ENCODE results near the gene BORCS5. TPM values are rescaled to one million over a fixed set of nuclear protein-coding genes. Genes with fewer than 3 reads are reported as not detected.

Gene BORCS5
- total and polyA plus RNA-seq, 3 donors from 2014 or later, result 20.3 to 46.3 (median 22.8) TPM

DNA sequence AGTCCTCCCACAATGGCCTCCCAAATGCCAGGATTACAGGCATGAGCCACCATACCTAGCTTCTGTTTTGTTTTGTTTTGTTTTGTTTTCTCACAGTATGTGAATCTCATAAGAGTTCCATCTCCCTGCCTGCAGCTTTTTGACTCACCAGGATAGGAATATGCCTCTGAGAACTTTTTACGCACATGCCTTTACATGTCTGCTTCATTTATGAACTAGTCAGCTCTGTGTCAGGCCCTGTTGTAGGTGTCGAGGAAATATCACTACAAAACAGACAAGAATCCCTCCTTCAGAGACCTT, 89.0 kb downstream of the BORCS5 start:
- Histone ChIP-seq H3K9me3 (no peaks in the 10 kb centered on the region), H3K4me3 (no peak overlapping the region), H3K27me3 (no peaks in the 10 kb centered on the region), H3K4me1 (peaks cover 20% of the 10 kb centered on the region), H3K27ac (no peak overlapping the region), H3K36me3 (ENCODE audit: low read depth, missing control alignments) (no peaks in the 10 kb centered on the region)
- intact Hi-C loops (cut with DNase I; ENCODE audit: low total_unique reads), result no loop called here
- WGBS, 2 donors, result 89 to 99% methylated on average over 2 of the region's 2 CpGs
- no peak for DNase-seq
- TF ChIP-seq POLR2A (IDR thresholded peaks at IDR 0.05), result no peak

DNA sequence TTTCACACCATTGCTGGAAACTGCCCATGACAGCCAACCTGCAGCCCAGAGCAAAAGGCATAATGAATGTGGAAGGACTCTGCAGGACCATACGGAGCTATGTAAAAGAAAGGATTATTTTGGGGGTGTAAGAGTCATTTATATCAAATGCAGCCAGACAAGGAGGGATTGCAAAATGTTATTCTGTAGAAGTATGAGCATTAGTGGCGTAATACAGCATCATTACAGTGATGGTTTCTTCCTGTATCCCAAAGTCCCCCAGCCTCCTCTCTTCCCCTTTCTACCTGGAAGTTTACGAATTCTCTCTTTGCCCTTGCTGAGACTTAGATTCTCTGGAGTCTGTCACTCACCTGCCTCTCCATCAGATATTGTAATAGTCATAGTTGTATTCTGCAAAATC, 89.9 kb downstream of the BORCS5 start:
- Histone ChIP-seq H3K27ac (no peak overlapping the region), H3K4me1 (peaks cover 17% of the 10 kb centered on the region), H3K4me3 (no peak overlapping the region), H3K36me3 (ENCODE audit: low read depth, missing control alignments) (no peaks in the 10 kb centered on the region), H3K9me3 (no peaks in the 10 kb centered on the region), H3K27me3 (no peaks in the 10 kb centered on the region)
- TF ChIP-seq, protein P1, sequence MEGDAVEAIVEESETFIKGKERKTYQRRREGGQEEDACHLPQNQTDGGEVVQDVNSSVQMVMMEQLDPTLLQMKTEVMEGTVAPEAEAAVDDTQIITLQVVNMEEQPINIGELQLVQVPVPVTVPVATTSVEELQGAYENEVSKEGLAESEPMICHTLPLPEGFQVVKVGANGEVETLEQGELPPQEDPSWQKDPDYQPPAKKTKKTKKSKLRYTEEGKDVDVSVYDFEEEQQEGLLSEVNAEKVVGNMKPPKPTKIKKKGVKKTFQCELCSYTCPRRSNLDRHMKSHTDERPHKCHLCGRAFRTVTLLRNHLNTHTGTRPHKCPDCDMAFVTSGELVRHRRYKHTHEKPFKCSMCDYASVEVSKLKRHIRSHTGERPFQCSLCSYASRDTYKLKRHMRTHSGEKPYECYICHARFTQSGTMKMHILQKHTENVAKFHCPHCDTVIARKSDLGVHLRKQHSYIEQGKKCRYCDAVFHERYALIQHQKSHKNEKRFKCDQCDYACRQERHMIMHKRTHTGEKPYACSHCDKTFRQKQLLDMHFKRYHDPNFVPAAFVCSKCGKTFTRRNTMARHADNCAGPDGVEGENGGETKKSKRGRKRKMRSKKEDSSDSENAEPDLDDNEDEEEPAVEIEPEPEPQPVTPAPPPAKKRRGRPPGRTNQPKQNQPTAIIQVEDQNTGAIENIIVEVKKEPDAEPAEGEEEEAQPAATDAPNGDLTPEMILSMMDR (IDR thresholded peaks at IDR 0.05), result no peak
- TF ChIP-seq POLR2A (IDR thresholded peaks at IDR 0.05), result no peak
- intact Hi-C loops (cut with DNase I; ENCODE audit: low total_unique reads), result no loop called here
- no peak for DNase-seq
- 89 to 91% methylated on average over 3 of the region's 3 CpGs for WGBS, 2 donors

DNA sequence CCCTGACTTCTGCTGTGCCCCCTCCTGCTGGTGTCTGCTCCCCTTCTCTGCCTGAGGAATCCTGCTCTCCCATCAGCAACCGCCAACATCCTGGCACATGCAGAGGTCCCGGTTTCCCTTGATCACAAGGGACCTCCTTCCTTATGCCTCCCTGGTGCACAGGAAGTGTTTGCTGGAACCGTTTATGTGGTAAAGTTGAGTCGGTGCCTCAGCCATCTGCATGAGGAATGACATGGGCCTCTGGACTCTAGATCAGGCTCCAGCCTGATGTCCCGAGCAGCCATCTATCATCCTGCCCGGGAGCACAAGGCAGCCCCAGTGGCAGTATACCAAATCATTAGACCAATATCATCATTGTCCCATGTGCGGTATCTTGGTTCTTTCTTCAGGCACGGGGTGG, 90.4 kb downstream of the BORCS5 start:
- Histone ChIP-seq H3K4me1 (peaks cover 12% of the 10 kb centered on the region), H3K36me3 (ENCODE audit: low read depth, missing control alignments) (no peaks in the 10 kb centered on the region), H3K9me3 (no peaks in the 10 kb centered on the region), H3K27ac (no peak overlapping the region), H3K4me3 (no peak overlapping the region), H3K27me3 (no peaks in the 10 kb centered on the region)
- TF ChIP-seq POLR2A (IDR thresholded peaks at IDR 0.05), result no peak
- TF ChIP-seq, protein P1 (IDR thresholded peaks at IDR 0.05), result no peak
- 84 to 89% methylated on average over 8 of the region's 8 CpGs for WGBS, 2 donors
- DNase-seq, result no peak
- intact Hi-C loops (cut with DNase I; ENCODE audit: low total_unique reads), result no loop called here

DNA sequence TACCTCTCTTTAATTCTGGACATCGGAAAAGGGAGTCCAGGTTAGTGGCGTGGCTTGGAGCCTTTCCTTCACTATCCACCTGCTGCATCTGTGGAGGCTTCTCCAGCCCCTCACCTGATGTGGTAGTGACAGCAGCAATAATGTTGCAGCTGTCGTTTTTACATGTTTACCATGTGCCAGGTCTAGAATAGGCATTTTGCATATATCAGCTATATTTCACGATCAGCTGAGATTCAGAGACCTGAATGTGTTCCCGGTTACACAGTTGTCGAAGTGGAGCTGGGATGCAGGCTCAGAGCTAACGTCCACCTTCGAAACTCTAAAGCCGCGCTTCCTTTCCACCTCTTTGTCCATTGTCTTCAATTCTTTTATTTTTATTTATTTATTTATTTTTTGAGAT, 91.0 kb downstream of the BORCS5 start:
- DNase-seq, result no peak
- Histone ChIP-seq H3K27me3 (no peaks in the 10 kb centered on the region), H3K27ac (no peak overlapping the region), H3K4me3 (no peak overlapping the region), H3K4me1 (peaks cover 6% of the 10 kb centered on the region), H3K9me3 (no peaks in the 10 kb centered on the region), H3K36me3 (ENCODE audit: low read depth, missing control alignments) (no peaks in the 10 kb centered on the region)
- WGBS, 2 donors, result 96 to 98% methylated on average over 10 of the region's 10 CpGs
- intact Hi-C loops (cut with DNase I; ENCODE audit: low total_unique reads), result no loop called here
- TF ChIP-seq, protein P1 (IDR thresholded peaks at IDR 0.05), result no peak
- TF ChIP-seq POLR2A (IDR thresholded peaks at IDR 0.05), result no peak

DNA sequence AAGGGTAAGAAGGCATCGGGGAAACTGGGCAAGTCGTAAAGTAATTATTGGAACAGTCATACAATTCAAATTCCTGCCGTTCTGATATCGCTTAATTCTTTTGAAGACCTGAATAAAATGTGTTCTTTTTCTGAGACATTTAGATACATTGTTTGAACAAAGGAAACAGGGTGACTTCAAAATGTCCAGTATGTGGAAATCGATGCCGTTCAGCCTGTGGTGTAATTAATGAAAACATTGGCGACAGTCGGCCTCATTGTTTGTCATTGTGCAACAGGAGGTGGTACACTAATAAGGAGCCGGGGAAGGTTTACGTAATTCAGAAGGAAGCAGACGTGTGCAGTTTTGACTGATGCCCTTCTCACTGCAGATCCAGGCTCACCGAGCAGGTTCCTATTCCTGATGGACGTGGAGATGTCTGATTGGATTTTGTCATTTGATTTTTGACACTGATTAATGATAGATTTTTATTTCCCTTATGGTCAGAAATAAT, 92.7 kb downstream of the BORCS5 start:
- intact Hi-C loops (cut with DNase I; ENCODE audit: low total_unique reads), result no loop called here
- TF ChIP-seq, protein P1 (IDR thresholded peaks at IDR 0.05), result no peak
- TF ChIP-seq POLR2A (IDR thresholded peaks at IDR 0.05), result no peak

More for the DNA sequence above, 92.7 kb downstream of the BORCS5 start:
- peaks cover 4% of the 10 kb centered on the region for H3K4me1 ChIP-seq
- 61 to 74% methylated on average over 13 of the region's 13 CpGs for WGBS, 2 donors
- no peaks in the 10 kb centered on the region for H3K27me3 ChIP-seq
- H3K4me3 ChIP-seq, result no peak overlapping the region
- DNase-seq, result peak; percentile 39
- no peaks in the 10 kb centered on the region for H3K9me3 ChIP-seq
- no peaks in the 10 kb centered on the region for H3K36me3 ChIP-seq (ENCODE audit: low read depth, missing control alignments)
- H3K27ac ChIP-seq, result peak overlapping the region; percentile 5 to 7

All from testis (tissue), 3 donors.